Measurements from ENCODE around the gene GRIK3.

DNA sequence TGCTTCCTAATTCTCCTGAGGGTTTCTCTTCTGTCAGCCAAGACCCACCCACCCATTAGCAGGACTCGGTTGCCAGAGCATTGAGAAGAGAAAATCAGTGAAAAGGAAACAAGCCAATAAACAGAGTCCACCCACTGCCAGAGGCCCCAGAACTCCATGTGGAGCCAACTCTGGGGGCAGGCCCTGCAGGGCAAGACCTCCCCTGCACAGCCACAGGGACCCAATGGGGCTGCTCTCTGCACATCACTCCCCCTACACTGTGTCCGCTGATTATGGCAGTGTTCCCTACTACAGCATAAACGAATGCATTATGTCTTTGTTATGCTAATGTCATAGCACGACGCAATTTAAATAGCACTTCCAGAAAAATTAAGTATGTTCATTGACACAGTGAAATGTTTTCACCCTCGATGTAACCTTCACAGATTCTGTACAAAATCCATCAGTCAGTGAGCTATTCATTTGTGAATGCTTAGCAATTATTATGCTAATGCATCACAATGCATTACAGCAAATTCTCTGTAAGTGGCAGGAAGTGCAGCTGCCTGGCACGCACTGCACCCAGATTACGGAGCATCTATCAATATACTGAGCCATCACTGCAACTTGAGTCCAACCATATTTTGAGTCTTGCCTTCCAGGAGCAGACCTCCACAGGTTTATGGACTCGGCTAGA, 56.4 kb downstream of the GRIK3 start:
- TF ChIP-seq, protein P1, sequence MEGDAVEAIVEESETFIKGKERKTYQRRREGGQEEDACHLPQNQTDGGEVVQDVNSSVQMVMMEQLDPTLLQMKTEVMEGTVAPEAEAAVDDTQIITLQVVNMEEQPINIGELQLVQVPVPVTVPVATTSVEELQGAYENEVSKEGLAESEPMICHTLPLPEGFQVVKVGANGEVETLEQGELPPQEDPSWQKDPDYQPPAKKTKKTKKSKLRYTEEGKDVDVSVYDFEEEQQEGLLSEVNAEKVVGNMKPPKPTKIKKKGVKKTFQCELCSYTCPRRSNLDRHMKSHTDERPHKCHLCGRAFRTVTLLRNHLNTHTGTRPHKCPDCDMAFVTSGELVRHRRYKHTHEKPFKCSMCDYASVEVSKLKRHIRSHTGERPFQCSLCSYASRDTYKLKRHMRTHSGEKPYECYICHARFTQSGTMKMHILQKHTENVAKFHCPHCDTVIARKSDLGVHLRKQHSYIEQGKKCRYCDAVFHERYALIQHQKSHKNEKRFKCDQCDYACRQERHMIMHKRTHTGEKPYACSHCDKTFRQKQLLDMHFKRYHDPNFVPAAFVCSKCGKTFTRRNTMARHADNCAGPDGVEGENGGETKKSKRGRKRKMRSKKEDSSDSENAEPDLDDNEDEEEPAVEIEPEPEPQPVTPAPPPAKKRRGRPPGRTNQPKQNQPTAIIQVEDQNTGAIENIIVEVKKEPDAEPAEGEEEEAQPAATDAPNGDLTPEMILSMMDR (conservative IDR thresholded peaks at IDR 0.05) = no peak
- no peak for TF ChIP-seq ZFX (IDR thresholded peaks at IDR 0.05)
